PFSK-1 (cell line): ENCODE results near the gene CDCP2.

ENCODE experiments used
- POLR2AphosphoS5 ChIP-seq: IDR thresholded peaks from 2 replicates; pipeline ENCODE4 v1.6.1; 2012; ENCODE audit warnings: low read depth, mild to moderate bottlenecking, control low read depth, low read length, moderate library complexity
- REST ChIP-seq, 2 experiments: IDR thresholded peaks; 2 replicates each; pipeline versions ENCODE4 v1.6.1 to v1.8.0; 2011 to 2012; ENCODE audit warnings: low read depth in 2 of 2, low read length in 2 of 2, control low read depth in 1 of 2, inconsistent platforms in 1 of 2, mild to moderate bottlenecking in 1 of 2, moderate library complexity in 1 of 2; ENCODE audit not compliant: insufficient read depth in 1 of 2
- SIN3A ChIP-seq: IDR thresholded peaks from 2 replicates; pipeline ENCODE4 v1.6.1; 2012; ENCODE audit warnings: mild to moderate bottlenecking, low read length, moderate library complexity, borderline replicate concordance; ENCODE audit not compliant: insufficient read depth
- TAF1 ChIP-seq: IDR thresholded peaks from 2 replicates; pipeline ENCODE4 v1.6.1; 2012; ENCODE audit warnings: low read length, control low read depth, borderline replicate concordance; ENCODE audit not compliant: insufficient read depth

- no peak for TF ChIP-seq POLR2AphosphoS5
- no peak for TF ChIP-seq REST (IDR thresholded peaks at IDR 0.05; ENCODE audit: insufficient read depth in 1 of 2, low read depth in 2 of 2, low read length in 2 of 2)
- TF ChIP-seq TAF1, result no peak
- TF ChIP-seq SIN3A, result no peak
Observed at GRCh38 chr1:54124906-54125305, 27.9 kb downstream of the CDCP2 start.
